ENCODE data around the gene PMM1. TPM values are rescaled to one million over a fixed set of nuclear protein-coding genes. Genes with fewer than 3 reads are reported as not detected.
A peak's percentile ranks its signal among the peaks of the same experiment; 100 is the strongest.

PMM1 gene
- total and polyA plus RNA-seq, 2 of the 13 experiments (the other 11 are each of a cell fraction or from before 2014, with no cell fraction given) = 17.8 to 95.6 TPM

GRCh38 chr22:41576877-41577276 is 12.8 kb downstream of the PMM1 start (continued):
- TF ChIP-seq ZNF407 (CRISPR knock-in tag; IDR thresholded peaks at IDR 0.05; ENCODE audit: not compliant biosample characterization) (no peak), SATB2 (CRISPR knock-in tag; IDR thresholded peaks at IDR 0.05) (no peak), TMF1 (CRISPR knock-in tag; IDR thresholded peaks at IDR 0.05; ENCODE audit: low read depth) (no peak), SMAD3 (CRISPR knock-in tag; IDR thresholded peaks at IDR 0.05) (0 out of 2 replicates have a peak, but pooled peaks have one; percentile 37), ZNF121 (CRISPR knock-in tag; IDR thresholded peaks at IDR 0.05) (no peak), IKZF1 (IDR thresholded peaks at IDR 0.05) (no peak), ZBTB49 (CRISPR knock-in tag; IDR thresholded peaks at IDR 0.05; ENCODE audit: borderline replicate concordance) (no peak), ZNF101 (CRISPR knock-in tag; IDR thresholded peaks at IDR 0.05; ENCODE audit: borderline replicate concordance, low read depth) (no peak), TCF7 (IDR thresholded peaks at IDR 0.05; ENCODE audit: low read depth) (no peak), ZNF160 (CRISPR knock-in tag; IDR thresholded peaks at IDR 0.05) (no peak), FOXK1 (CRISPR knock-in tag; IDR thresholded peaks at IDR 0.05; ENCODE audit: borderline replicate concordance, low read depth) (0 out of 2 replicates have a peak, but pooled peaks have one; percentile 31), GRHL1 (CRISPR knock-in tag; conservative IDR thresholded peaks at IDR 0.05) (no peak), FOXC1 (CRISPR knock-in tag; IDR thresholded peaks at IDR 0.05; ENCODE audit: borderline replicate concordance) (no peak), CAMTA2 (CRISPR knock-in tag; IDR thresholded peaks at IDR 0.05; ENCODE audit: borderline replicate concordance) (no peak), ZNF770 (CRISPR knock-in tag; IDR thresholded peaks at IDR 0.05) (peak; percentile 27; the same call in 1 of the 2 replicates)

Data from HepG2 (cell line).